Stimulated activated CD8-positive, alpha-beta memory T cell treated with anti-CD3 and anti-CD28 coated beads, Interleukin-15, amount 100 ng/mL, for 24 hours (primary cell): ENCODE results near the gene EIF4E1B.

Experiments used
- DNase-seq: peaks from one replicate; pipeline ENCODE4 v3.0.0-alpha.2; 2020; ENCODE audit warnings: low read depth

Gene EIF4E1B

DNA sequence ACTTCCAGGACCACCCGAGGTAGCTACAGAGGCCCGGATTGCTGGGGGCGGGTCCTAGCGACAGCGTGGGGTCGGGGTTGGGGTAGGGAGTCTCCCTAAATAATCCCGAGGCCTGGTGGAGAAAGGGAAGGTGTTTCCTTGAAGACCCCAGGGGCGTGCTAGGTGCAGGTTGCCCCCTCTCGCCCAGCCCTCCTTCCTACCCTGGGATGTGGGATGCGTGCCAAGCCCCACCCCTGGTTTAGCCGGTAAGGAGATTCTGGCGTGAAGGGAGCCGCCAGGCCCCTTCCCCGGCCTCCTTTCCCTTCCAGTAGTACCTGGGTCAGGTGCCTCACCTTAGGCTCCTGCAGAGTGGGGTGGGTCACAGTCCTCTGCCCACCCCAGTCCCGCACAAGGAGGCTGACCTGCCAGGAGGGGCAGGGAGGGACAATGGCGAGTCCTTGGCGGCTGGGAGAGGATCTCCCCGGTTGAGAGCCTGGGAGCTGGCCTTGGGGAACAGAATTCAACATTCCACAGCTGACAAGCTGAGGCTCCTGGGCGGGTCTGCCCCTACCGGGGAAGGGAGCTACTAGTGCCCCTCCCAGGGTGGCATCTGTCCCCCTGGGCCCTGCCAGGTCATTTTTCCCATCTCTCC, 17.5 kb downstream of the EIF4E1B start:
- no peak for DNase-seq

DNA sequence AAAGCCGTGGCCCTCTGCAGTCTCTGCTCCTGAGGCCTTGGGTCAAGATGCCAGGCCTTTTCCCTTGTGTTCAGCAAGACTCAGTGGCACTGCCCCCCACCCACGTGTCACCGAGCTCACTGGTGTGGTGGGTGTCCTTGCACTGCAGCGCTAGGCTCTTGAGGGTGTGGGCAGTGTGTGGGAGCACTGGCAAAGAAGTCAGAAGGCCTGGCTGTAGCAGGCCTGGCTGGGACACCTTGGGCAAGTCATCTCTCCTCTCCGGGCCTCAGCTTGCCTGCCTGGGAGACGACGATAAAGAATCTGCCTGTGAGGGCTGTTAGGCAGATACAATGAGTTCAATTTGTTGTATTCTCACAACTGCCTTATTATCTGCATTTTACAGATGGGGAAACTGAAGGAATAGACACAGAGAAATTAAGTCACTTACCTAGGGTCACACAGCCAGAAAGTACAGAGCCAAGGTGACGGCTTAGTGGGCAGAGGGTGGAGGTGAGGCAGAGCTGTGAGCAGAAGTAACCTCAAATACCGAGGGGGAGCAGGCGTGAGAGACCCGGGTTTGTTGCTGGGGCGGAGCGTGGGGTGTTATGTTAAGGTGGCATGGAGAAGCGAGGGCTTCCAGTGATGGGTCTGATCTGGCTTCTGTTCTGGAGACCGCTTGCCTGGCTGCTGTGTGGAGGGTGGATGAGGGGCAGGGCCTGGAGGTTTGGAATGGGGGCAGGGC, 18.2 kb downstream of the EIF4E1B start:
- no peak for DNase-seq

DNA sequence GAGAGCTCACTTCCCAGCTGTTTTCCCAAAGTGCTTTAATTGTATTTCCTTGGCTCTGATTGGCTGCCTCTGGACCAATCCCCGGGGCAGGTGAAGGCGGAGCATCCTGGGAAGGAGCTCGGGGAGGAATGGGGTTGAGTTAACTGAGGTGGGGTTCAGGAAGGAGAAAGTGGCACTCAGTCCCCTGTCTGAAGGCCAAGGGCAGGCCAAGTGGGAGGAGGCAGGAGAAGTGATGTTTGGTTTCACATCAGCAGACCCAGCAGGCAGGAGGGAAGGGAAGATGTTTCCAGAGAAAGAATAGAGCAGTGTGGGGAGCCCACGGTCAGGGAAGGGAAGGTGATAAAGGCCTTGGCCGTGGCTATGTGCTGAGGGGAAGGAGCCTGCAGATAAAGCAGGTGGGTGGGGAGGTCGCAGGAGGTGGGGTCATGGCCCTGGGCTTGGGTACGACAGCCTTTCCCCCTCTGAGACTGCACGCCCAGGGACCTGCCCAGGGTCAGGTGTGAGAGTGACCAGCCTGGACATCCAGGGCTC, 19.9 kb downstream of the EIF4E1B start:
- no peak for DNase-seq

DNA sequence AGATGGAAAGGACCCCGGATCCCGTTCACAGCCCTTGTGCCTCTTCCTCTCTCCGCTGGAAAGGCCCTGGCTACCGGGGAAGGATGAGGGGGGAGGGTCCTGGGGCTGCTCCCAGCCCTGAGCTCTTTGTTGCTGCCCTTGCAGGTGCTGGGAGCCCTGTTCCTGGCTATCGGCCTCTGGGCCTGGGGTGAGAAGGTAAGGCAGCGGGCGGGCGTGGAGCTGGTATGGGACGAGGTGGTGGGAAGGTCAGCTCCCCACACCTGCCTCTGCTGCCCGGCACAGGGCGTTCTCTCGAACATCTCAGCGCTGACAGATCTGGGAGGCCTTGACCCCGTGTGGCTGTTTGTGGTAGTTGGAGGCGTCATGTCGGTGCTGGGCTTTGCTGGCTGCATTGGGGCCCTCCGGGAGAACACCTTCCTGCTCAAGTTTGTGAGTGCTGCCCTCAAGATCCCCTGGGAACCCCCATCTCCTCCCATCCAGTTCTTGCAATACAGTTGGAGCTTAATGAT, 21.1 kb downstream of the EIF4E1B start:
- no peak for DNase-seq

DNA sequence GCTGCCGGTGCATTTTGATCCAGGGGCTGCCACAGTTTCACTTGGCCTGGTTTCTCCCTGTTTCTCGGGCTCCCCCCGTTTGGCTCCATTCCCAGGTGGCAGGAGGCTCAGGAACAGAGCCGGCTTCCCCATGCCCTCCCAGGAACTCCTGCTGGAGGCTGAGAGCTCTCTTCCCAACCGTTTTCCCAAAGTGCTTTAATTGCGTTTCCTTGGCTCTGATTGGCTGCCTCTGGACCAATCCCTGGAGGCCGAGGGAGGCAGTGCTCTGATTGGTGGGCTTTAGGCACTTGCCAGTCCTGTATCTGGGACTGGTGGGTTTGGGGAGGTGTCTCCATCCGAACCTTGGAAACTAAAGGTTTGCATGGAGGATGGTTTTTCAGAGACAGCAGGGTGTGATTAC, 21.7 kb downstream of the EIF4E1B start:
- DNase-seq: no peak

DNA sequence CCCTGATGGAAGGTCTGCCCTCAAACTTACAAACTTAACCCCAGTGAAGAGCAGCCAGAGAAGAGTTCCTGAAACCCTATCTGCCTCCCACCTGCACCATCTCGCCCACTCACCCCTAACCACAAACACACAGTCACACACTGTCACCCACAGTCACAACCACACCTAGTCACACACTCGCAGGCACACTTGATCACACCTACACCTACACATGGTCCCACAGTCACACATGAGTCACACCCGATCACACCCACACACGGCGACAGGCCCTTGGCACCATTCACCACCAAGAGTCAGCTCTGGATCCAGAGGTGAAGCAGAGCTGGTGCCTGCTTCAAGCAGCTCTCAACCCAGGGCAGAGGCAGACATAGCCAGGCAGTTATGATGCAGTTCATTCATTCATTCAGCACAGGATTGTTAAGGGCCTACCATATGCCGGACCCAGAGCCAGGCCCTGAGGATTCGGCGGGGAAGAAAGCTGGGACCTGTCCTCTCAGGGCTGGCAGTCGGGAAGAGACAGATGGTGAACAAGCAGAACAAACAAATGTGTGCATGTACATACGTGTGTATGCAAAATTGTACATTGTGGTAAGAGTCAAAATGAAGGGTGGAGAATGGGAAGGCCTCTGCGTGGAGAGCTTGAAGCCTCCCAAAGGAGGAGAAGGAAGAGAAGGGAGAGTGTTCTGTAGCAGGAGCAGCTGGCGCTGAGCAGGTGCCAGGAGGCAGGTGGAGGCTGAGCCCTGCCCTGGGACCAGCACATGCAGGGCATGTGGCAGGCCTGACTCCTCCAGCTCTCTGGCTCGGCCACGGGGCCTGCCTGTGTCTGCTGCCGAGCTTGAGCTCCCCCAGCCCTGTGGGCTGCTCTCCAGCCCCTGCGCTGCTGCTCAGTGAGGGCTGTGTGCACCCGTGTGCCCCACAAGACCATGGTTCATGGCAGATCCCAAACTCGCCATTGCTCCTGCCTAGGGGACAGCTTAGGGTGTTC, 23.2 kb downstream of the EIF4E1B start:
- peak; percentile 31 for DNase-seq

DNA sequence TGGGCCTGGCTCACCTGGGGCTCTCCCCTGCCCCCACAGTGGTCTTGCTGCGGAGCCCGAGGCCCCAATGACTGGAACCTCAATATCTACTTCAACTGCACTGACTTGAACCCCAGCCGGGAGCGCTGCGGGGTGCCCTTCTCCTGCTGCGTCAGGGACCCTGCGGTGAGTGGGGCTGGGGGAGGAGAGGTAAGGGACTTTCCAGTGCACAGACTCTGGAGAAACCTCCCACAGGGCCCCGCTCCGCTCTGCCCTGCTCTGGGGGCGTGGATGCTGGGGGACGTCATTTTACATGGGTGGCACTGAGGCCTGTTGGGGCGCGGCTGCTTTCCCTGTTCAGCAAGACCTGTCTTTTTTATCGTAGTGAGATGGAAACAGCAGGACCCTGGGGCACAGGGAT, 24.4 kb downstream of the EIF4E1B start:
- no peak for DNase-seq

DNA sequence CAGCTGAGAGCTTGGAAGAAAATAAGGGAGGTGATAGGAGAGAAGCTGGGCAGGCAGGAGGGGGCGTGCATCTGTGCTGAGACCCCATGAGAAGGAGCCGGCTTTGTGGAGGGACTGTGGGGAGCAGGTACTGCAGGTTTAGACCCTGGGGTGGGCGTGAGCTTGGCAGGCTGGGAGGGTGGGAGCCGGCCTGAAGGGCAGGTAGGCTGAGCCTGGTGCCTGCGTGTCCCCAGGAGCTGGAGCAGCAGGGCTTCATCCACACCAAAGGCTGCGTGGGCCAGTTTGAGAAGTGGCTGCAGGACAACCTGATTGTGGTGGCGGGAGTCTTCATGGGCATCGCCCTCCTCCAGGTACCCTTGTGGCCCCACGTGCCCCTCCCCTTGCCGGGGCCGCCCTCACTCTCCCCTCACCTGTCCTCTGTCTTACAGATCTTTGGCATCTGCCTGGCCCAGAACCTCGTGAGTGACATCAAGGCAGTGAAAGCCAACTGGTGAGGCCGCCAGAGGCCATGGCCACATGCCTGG, 26.1 kb downstream of the EIF4E1B start:
- no peak for DNase-seq

DNA sequence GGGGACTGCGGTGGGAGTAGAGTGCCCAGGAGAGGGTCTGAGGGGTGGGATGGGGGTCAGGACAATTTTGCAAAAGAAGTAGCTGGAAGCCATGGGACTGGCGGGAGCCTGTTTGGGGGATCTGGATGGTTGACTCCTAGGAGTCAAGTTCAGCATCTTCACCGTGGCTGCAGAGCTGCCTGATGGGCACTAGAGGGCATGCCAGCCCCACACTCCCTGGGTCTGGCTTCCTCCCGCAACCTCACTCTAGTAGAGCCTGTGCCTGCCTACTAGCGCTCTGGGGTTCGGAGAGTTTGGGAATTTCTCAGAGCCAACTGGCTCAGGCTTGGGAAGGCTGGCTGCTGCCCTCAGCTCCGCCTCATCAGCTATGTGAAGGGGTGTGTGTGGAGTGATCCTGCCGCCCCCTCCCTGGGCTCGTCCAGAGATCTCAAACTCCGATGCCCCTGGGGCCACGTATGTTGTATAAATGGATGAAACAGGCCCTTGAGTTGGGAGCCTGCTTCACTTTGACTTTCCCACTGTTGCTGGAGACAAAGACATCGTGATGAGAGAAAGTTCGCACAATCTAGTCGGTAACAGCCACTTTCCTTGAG, 27.6 kb downstream of the EIF4E1B start:
- peak; percentile 47 for DNase-seq

DNA sequence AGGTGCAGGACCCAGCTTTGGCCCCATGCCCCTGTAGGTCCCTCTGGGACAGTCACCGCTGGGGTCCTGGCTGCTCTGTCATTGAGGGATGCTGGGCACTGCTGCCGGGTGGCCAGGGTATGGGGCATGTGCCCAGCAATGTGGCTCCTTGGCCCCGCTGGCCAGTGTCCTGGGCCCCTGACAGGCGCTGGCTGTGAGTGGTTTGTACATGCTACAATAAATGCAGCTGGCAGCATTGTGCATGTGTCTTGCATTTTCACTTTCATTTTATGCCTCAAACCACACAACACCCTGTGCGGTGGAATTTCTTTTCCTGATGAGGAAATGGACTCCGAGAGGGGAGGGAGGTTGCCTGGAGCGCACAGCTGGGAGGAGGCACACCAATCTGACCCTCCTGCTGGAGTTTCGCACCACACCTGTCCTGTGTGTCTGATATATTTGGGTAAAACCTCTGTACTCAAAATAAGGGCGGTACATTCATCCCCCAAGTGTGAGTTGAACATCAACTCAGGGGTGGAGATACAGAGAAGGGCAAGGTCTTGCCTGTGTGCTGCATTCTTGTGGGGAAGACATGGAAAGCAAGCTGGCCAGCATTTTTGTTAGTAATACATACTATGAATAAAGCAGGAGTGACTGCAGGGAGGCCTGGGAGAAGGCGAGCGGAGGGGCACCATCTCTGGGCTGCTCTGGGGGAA, 28.5 kb downstream of the EIF4E1B start:
- no peak for DNase-seq

DNA sequence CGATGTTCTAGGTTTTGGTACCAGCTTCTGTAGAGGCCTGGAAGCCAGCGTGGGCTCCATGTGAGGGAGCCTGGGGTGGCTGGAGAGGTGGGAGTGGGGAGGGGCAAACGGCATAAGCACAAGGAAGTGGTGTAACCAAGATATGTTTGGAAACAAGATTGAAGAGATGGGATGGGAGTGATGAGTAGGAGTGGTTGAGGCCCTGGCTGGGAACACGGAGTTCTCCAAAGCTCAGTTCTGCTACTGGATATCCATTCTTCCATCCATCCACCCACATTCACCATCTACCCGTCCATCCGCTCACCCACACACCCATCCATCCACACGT, 29.0 kb downstream of the EIF4E1B start:
- no peak for DNase-seq

DNA sequence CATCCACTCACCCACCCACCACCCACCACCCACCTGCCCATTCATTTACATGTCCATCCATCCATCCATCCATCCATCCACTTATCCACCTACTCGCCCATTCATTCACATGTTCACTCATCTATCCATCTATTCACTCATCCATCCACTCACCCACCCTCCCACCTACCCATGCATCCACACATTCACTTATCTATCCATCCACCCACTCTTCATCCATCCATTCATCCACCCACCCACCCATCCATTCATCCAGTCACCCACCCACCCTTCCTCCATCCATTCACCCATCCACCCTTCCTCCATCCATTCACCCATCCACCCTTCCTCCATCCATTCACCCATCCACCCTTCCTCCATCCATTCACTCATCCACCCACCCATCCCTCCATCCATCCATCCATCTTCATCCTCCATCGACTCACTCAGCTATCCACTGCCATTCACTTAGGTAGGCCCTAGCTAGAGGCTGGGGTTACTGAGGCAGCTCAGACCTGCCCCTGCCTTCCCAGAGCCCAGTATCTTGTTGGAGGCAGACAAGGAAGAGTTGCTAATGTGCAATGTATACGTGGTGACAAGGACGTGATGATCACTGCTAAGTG, 29.5 kb downstream of the EIF4E1B start:
- DNase-seq: no peak

DNA sequence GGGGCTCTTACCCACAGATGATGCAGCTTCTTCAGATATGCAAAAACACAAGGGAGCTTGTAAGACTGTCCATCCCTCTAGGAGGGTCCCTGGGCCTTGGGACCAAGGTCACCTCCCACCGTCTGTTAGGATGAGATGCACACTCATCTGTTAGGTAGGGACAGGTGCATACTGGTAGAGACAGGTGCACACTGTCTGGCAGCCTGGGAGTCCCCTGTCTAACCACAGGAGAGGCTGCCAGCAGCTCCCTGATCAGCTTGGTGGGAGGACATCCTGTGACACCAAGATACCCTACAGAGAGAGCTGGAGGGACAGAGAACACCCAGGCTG, 30.0 kb downstream of the EIF4E1B start:
- DNase-seq: no peak

DNA sequence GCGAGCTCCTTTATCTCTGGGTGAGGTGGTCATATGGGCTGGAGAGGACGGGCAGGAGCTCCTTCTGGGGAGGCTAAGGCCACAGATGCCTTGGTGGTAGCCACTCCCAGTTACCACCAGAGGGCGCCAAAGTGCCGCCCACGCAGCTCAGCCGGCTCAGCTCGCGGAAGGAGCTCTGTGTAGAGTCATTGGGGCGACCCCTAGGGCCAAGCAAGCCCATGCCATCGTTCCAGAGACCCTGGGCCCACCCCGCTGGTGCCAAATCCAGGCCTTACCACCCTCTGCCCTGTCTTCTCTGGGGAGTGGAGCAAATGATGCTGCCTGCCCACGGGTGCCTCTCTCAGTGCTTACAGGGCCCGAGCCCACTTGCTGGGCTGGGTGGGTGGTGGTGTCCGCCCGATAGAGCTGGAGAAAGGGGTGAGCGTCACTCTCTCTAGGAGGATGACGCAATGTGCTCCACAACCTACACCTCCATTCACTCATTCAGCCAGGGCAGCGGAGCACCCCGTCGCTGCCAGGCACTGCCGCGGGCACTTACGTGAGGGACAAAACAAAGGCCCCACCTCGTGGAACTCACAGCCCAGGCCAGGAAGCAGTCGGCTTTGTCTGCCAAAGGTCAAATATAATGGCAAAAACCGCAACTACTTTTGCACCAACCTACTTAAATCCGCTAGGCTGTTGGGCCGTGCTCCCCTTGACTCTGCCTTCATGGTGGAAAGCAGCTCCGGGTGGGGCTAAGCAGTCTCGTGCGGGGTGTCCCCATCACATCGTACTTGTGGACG, 30.6 kb downstream of the EIF4E1B start:
- DNase-seq: peak; percentile 73

DNA sequence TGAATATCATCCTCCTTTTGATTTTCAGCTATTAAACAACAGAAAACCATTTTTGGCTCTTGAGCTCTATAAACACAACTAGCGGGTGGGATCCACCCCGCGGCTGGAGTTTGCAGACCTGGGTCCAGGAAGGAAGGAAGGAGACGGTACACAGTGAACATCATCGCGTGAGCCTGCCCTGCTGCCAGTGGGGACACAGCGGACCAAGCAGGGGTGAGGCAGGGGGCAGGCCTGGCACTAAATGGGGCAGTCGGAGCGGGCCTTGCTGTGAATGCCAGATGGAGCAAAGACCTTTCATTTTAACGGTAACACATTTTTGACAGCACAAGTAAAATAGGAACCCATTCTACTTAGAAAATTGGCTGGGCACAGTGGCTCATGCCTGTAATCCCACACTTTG, 31.2 kb downstream of the EIF4E1B start:
- no peak for DNase-seq

DNA sequence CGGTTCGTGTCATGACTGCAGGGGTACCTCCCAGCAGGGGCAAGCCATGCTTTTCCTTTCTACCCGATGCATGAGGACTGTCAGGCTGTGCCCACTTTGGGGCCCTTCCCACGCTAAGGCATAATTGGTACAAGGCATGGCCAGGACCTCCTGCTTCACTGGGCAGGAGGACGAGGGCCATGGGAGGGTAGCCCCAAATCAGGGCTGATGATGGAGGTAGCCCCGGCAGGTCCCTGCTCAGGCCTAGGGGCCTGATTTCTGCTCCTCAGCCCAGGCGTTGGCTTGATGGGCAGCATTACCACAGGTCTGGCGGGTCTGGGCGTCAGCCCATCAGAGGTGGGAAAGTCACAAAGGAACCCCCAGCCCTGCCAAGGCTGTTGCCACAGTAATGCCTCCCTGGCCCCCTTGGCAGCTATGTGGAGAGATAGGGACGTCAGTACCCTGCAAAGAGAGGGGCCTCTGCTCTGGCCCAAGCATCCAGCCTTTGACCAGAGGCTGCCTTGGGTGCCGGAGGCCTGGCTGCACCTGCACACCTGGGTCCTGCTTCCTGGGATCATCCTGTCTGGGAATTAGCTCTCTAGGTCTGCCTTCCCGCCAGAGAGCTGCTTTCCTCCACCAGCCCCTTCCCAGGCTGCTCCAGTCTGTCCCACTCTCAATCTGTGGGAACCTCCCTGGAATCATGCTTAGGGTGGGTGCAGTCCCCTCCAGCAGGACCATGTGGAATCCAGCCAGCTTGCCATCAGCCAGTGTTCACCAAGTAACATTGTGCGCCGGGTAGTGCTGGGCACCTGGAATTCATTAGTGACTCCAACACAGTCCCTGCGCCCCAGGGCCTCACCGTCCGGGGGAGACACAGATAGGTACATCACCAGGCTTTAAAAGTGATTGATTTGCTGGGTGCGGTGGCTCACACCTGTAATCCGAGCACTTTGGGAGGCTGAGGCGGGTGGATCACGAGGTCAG, 32.2 kb downstream of the EIF4E1B start:
- DNase-seq: no peak

DNA sequence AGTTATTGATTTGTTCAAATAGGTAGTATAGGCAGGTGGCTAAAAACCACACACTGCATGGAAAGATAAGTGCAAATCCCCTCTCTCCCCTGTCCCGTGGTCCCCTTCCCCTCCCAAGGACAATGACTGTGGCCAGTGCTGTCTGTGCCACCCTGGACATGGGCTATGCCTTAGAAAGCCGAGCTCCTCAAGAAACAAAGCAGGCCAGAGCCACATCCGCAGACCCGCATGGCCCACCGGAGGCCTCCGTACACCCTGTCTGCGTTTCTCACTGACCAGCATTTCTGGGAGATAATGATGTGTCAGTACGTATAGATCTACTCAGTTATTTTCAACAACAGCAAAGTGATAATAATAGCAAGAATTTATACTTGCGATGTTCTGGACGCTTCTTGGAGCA, 33.1 kb downstream of the EIF4E1B start:
- no peak for DNase-seq

DNA sequence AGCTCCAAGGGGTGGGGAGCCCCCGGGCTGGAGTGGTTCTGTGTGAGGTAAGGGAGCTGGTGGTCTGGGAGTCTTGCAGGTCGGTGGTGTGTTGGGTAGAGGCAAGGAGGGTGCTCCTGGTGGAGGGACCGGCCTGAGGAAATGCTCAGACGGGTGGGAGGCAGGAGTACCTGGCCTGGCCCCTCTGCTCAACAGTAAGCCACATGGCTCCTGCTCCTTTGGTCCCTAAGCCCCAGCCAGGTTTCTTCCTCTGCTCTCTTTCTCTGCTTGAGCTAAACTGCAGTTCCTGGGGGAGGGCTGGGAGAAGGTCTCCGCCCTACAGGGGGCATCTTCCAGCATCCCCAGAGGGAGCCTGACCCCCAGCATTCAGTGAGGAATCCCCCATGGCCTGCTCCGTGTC, 34.0 kb downstream of the EIF4E1B start:
- DNase-seq: no peak

DNA sequence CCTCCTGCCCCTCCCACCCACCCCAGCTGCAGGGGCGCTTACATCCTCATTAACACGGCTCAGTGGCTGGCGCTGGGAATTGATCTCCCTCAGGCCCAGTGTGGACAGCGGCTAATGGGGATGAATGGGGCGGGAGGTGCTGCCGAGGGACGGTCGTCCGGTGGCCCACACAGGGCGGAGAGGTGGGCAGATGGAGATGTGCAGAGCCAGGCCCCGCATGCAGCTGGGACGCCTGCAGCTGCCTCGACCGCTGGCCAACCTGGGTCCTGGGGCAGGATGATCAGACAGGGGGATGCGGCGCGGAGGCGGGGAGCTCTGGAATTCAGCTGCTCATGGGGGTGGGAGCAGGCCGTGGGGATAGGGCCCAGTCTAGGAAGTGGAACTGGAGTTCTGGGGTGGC, 34.4 kb downstream of the EIF4E1B start:
- no peak for DNase-seq
